ENCODE results near the gene HOXD10. TPM values are rescaled to one million over a fixed set of nuclear protein-coding genes. Genes with fewer than 3 reads are reported as not detected.

Gene HOXD10
- total and polyA plus RNA-seq, 2 experiments from 2014 or later = 16.0 to 17.2 TPM

- WGBS, 2 experiments (ENCODE audit: low coverage in 1 of 2, low lambda C conversion rate in 2 of 2, missing lambda C conversion rate in 2 of 2) = 93 to 95% methylated on average over 31 of the region's 31 CpGs
- no peaks in the 10 kb centered on the region for H3K9me2 ChIP-seq (ENCODE audit: insufficient read depth)
- in situ Hi-C loops (cut with MboI) = no loop called here
- H2AFZ ChIP-seq = no peak overlapping the region
- peaks cover 9% of the 10 kb centered on the region; the same call in 1 of the 2 replicates for H3F3A ChIP-seq (ENCODE audit: insufficient read depth)
- H3K4me1 ChIP-seq (ENCODE audit: insufficient read depth) = peaks cover 9% of the 10 kb centered on the region
- H3K9ac ChIP-seq = no peak overlapping the region
- DNase-seq = no peak
- no peak overlapping the region for H3K4me3 ChIP-seq
- peaks cover 19% of the 10 kb centered on the region; the same call in 1 of the 2 replicates for H3K27me3 ChIP-seq (replicated peaks; ENCODE audit: insufficient read depth)
- no peaks in the 10 kb centered on the region for H3K9me3 ChIP-seq (ENCODE audit: low read depth)
- H3K79me2 ChIP-seq (ENCODE audit: insufficient read depth) = 0 out of 2 replicates have a peak, but pooled peaks cover 13% of the 10 kb centered on the region
- TF ChIP-seq EZH2 (IDR thresholded peaks at IDR 0.05; ENCODE audit: insufficient read depth, poor library complexity, severe bottlenecking) (no peak), EZH2phosphoT487 (IDR thresholded peaks at IDR 0.05; ENCODE audit: insufficient read depth, low read depth) (no peak)
- no peaks in the 10 kb centered on the region for H4K20me1 ChIP-seq (ENCODE audit: insufficient read depth)
- H3K27ac ChIP-seq = no peak overlapping the region
- H3K4me2 ChIP-seq (ENCODE audit: unreplicated experiment) = no peak overlapping the region
- no peaks in the 10 kb centered on the region for H3K36me3 ChIP-seq (ENCODE audit: low read depth)
Observed at GRCh38 chr2:176091329-176092258, 25.0 kb upstream of the HOXD10 start.

GRCh38 chr2:176092270-176093144 is 24.1 kb upstream of the HOXD10 start, which contains the start of gene HOXD13:
Gene HOXD13, plus strand, starts transcription at chr2:176092721. Its CDS starts 170 bp downstream, at chr2:176092891.
- DNase-seq = peak; percentile 79

DNA sequence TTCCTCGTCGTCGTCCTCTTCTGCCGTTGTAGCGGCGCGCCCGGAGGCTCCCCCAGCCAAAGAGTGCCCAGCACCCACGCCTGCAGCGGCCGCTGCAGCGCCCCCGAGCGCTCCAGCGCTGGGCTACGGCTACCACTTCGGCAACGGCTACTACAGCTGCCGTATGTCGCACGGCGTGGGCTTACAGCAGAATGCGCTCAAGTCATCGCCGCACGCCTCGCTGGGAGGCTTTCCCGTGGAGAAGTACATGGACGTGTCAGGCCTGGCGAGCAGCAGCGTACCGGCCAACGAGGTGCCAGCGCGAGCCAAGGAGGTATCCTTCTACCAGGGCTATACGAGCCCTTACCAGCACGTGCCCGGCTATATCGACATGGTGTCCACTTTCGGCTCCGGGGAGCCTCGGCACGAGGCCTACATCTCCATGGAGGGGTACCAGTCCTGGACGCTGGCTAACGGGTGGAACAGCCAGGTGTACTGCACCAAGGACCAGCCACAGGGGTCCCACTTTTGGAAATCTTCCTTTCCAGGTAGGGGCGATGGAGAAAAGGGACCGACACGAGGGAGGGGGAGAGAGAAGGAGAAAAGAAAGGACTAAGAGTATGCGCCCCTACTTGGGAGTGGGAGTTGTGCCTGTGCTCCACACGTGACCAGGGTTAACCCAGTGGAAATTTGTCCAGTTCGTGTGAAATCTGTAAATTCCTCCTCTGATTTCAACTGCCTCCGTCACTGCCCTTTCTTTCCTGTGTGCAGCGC is 23.3 kb upstream of the HOXD10 start:
- H3K27me3 ChIP-seq (replicated peaks; ENCODE audit: insufficient read depth) = peaks cover 13% of the 10 kb centered on the region; the same call in 1 of the 2 replicates
- H4K20me1 ChIP-seq (ENCODE audit: insufficient read depth) = no peaks in the 10 kb centered on the region
- H3K4me1 ChIP-seq (ENCODE audit: insufficient read depth) = peaks cover 9% of the 10 kb centered on the region
- in situ Hi-C loops (cut with MboI) = no loop called here
- H3K9ac ChIP-seq = peak overlapping the region; percentile 55
- H3K9me3 ChIP-seq (ENCODE audit: low read depth) = no peaks in the 10 kb centered on the region
- H3K27ac ChIP-seq = no peak overlapping the region
- H3K4me3 ChIP-seq = peak overlapping the region; percentile 77
- H3F3A ChIP-seq (ENCODE audit: insufficient read depth) = peaks cover 15% of the 10 kb centered on the region; the same call in 1 of the 2 replicates
- H3K9me2 ChIP-seq (ENCODE audit: insufficient read depth) = no peaks in the 10 kb centered on the region
- H3K36me3 ChIP-seq (ENCODE audit: low read depth) = no peaks in the 10 kb centered on the region
- DNase-seq = peak; percentile 88
- H3K79me2 ChIP-seq (ENCODE audit: insufficient read depth) = 0 out of 2 replicates have a peak, but pooled peaks cover 13% of the 10 kb centered on the region
- H2AFZ ChIP-seq = peak overlapping the region; percentile 88
- peak overlapping the region; percentile 87 for H3K4me2 ChIP-seq (ENCODE audit: unreplicated experiment)
- TF ChIP-seq EZH2 (IDR thresholded peaks at IDR 0.05; ENCODE audit: insufficient read depth, poor library complexity, severe bottlenecking) (no peak), EZH2phosphoT487 (IDR thresholded peaks at IDR 0.05; ENCODE audit: insufficient read depth, low read depth) (no peak)
- WGBS, 2 experiments (ENCODE audit: low coverage in 1 of 2, low lambda C conversion rate in 2 of 2, missing lambda C conversion rate in 2 of 2) = 10% methylated on average over 46 to 50 of the region's 53 CpGs

More at GRCh38 chr2:176092270-176093144, 24.1 kb upstream of the HOXD10 start, which contains the start of gene HOXD13:
- WGBS, 2 experiments (ENCODE audit: low coverage in 1 of 2, low lambda C conversion rate in 2 of 2, missing lambda C conversion rate in 2 of 2) = 8 to 16% methylated on average over 28 to 62 of the region's 95 CpGs
- H3K9ac ChIP-seq = peak within 1 kb of the TSS; percentile 55
- H3K9me2 ChIP-seq (ENCODE audit: insufficient read depth) = no peaks in the 10 kb centered on the region
- no peak within 1 kb of the TSS for H3K27ac ChIP-seq
- no peak for TF ChIP-seq EZH2 (IDR thresholded peaks at IDR 0.05; ENCODE audit: insufficient read depth, poor library complexity, severe bottlenecking)
- no peak for TF ChIP-seq EZH2phosphoT487 (IDR thresholded peaks at IDR 0.05; ENCODE audit: insufficient read depth, low read depth)
- peaks cover 9% of the 10 kb centered on the region for H3K4me1 ChIP-seq (ENCODE audit: insufficient read depth)
- peaks cover 15% of the 10 kb centered on the region; the same call in 1 of the 2 replicates for H3F3A ChIP-seq (ENCODE audit: insufficient read depth)
- H3K27me3 ChIP-seq (replicated peaks; ENCODE audit: insufficient read depth) = peaks cover 13% of the 10 kb centered on the region; the same call in 1 of the 2 replicates
- no peaks in the 10 kb centered on the region for H3K9me3 ChIP-seq (ENCODE audit: low read depth)
- no peaks in the 10 kb centered on the region for H4K20me1 ChIP-seq (ENCODE audit: insufficient read depth)
- in situ Hi-C loops (cut with MboI) = no loop called here
- 0 out of 2 replicates have a peak, but pooled peaks cover 13% of the 10 kb centered on the region for H3K79me2 ChIP-seq (ENCODE audit: insufficient read depth)
- H3K4me3 ChIP-seq = peak within 1 kb of the TSS; percentile 77
- peak within 1 kb of the TSS; percentile 88 for H2AFZ ChIP-seq
- peak within 1 kb of the TSS; percentile 87 for H3K4me2 ChIP-seq (ENCODE audit: unreplicated experiment)
- no peaks in the 10 kb centered on the region for H3K36me3 ChIP-seq (ENCODE audit: low read depth)

Measured in GM23248 (cell line).